ENCODE measurements around the gene MAPT. TPM values are rescaled to one million over a fixed set of nuclear protein-coding genes. Genes with fewer than 3 reads are reported as not detected.
A peak's percentile ranks its signal among the peaks of the same experiment; 100 is the strongest.

The MAPT gene
- total RNA-seq, 4 donors from 2014 or later = 1.7 to 2.3 (median 1.8) TPM

DNA sequence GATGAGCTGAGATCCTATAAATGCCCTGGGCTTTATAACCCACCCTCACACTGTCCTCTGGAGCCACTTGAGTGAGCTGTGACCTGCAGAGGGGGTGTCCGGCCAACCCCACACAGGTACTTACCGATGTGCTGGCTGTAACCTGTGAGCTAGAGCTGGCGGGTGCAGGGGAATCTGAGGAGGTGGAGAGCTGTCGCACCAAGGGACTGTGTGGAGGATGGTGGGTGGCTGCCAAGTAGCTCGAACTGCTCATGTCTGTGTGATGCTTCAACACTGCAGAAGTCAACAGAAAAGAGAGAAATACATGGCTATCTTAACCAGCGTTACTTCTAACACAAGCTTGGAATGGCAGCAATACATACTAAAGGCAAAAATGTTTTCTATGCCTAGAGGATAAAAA is 144.1 kb downstream of the MAPT start:
- Histone ChIP-seq H3K36me3 (peaks cover 0 to 69% (median 31%) of the 10 kb centered on the region in 4 donors), H3K4me3 (no peak overlapping the region), H3K4me1 (peaks cover 0 to 16% (median 12%) of the 10 kb centered on the region in 4 donors), H3K27me3 (no peaks in the 10 kb centered on the region), H3K27ac (no peak overlapping the region), H3K9me3 (no peaks in the 10 kb centered on the region)
- 95 to 97% methylated on average over 5 to 6 of the region's 6 CpGs for WGBS, 2 donors (ENCODE audit: low coverage in 1 of 2)
- intact Hi-C loops (cut with DNase I; ENCODE audit: low total_unique reads) = no loop called here
- in situ Hi-C loops (cut with MboI; ENCODE audit: low pct_ligation_motif_present in 1 of 4, low pct_unique_long_range_greater_than_20kb in 1 of 4, low sequenced_read_pairs in 3 of 4) = loop anchor here in 1 of 4 donors (25.0 kb wide), 1 partner anchor 174 kb away; no protein-coding TSS in a partner anchor
- no peak for TF ChIP-seq POLR2A (IDR thresholded peaks at IDR 0.05)
- no peak for TF ChIP-seq POLR2AphosphoS5 (IDR thresholded peaks at IDR 0.05)
- TF ChIP-seq, protein P1, sequence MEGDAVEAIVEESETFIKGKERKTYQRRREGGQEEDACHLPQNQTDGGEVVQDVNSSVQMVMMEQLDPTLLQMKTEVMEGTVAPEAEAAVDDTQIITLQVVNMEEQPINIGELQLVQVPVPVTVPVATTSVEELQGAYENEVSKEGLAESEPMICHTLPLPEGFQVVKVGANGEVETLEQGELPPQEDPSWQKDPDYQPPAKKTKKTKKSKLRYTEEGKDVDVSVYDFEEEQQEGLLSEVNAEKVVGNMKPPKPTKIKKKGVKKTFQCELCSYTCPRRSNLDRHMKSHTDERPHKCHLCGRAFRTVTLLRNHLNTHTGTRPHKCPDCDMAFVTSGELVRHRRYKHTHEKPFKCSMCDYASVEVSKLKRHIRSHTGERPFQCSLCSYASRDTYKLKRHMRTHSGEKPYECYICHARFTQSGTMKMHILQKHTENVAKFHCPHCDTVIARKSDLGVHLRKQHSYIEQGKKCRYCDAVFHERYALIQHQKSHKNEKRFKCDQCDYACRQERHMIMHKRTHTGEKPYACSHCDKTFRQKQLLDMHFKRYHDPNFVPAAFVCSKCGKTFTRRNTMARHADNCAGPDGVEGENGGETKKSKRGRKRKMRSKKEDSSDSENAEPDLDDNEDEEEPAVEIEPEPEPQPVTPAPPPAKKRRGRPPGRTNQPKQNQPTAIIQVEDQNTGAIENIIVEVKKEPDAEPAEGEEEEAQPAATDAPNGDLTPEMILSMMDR (IDR thresholded peaks at IDR 0.05) = no peak
- TF ChIP-seq EP300 (IDR thresholded peaks at IDR 0.05; ENCODE audit: low read depth) = no peak
- DNase-seq = no peak

DNA sequence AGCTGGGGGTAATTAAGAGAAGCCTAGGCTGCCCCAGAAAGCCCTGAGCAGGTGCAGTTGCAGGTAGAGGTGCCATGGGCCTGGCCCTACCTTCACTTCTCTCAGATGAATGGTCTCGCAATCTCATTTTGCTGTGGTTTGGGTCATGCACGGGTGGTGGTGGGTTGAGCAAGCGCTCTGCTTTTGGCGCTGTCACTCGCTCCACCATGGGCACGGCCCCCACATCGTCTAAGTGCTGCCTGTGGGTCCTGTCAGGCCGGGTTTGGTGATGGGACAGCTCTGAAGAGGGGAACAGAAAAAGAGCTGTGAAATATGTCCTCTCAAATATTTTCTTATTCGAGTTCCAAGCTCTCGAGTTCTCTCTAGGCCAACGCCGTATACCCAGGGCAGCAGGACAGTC is 144.6 kb downstream of the MAPT start:
- peaks cover 0 to 64% (median 28%) of the 10 kb centered on the region in 4 donors for H3K36me3 ChIP-seq
- TF ChIP-seq EP300 (IDR thresholded peaks at IDR 0.05; ENCODE audit: low read depth) = no peak
- TF ChIP-seq, protein P1 (IDR thresholded peaks at IDR 0.05) = no peak
- TF ChIP-seq POLR2AphosphoS5 (IDR thresholded peaks at IDR 0.05) = no peak
- no peak for TF ChIP-seq POLR2A (IDR thresholded peaks at IDR 0.05)
- H3K27me3 ChIP-seq = no peaks in the 10 kb centered on the region
- in situ Hi-C loops (cut with MboI; ENCODE audit: low pct_ligation_motif_present in 1 of 4, low pct_unique_long_range_greater_than_20kb in 1 of 4, low sequenced_read_pairs in 3 of 4) = loop anchor here in 1 of 4 donors (25.0 kb wide), 1 partner anchor 173 kb away; no protein-coding TSS in a partner anchor
- intact Hi-C loops (cut with DNase I; ENCODE audit: low total_unique reads) = no loop called here
- peaks cover 0 to 21% (median 17%) of the 10 kb centered on the region in 4 donors for H3K4me1 ChIP-seq
- no peak overlapping the region for H3K27ac ChIP-seq
- DNase-seq = no peak
- 91 to 95% methylated on average over 4 to 12 of the region's 12 CpGs for WGBS, 2 donors (ENCODE audit: low coverage in 1 of 2)
- no peaks in the 10 kb centered on the region for H3K9me3 ChIP-seq
- no peak overlapping the region for H3K4me3 ChIP-seq

DNA sequence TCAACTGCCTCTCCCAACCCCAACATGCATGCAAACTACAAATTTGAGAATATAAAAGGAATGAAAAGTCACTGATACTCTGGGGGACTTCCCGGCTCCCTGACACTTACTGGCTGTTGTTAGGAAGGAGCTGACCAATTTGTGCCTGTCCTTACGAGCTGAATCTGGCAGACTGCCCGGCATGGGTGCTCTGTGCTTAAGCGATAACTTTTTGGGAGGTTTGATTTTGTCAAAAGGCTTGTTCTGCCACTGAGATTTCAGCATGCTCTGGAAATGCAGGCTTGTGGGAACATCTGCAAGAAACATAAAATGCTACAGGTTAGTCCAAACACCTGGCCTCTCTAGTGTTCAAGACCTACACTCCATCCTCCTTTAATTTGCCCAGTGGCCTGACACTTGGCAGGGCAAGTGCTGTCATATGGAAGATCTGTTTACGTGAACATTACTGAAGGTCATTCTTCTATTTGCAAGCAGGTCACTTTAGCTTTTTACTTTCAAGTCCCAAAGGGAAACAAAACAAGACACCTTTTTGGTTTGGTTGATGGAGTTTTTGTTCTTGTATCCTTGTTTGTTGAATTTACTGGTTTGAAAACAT is 145.3 kb downstream of the MAPT start:
- WGBS, 2 donors (ENCODE audit: low coverage in 1 of 2) = 63 to 69% methylated on average over 1 to 5 of the region's 5 CpGs
- TF ChIP-seq EP300 (IDR thresholded peaks at IDR 0.05; ENCODE audit: low read depth) (no peak), POLR2AphosphoS5 (IDR thresholded peaks at IDR 0.05) (no peak)
- DNase-seq = no peak
- H3K27me3 ChIP-seq = no peaks in the 10 kb centered on the region
- H3K9me3 ChIP-seq = no peaks in the 10 kb centered on the region
- no peak overlapping the region for H3K27ac ChIP-seq
- H3K4me3 ChIP-seq = no peak overlapping the region
- H3K36me3 ChIP-seq = peaks cover 0 to 56% (median 24%) of the 10 kb centered on the region in 4 donors
- intact Hi-C loops (cut with DNase I; ENCODE audit: low total_unique reads) = loop anchor here (5.0 kb wide), 1 partner anchor 173 kb away; no protein-coding TSS in a partner anchor
- peaks cover 0 to 29% (median 23%) of the 10 kb centered on the region in 4 donors for H3K4me1 ChIP-seq
- in situ Hi-C loops (cut with MboI; ENCODE audit: low pct_ligation_motif_present in 1 of 4, low pct_unique_long_range_greater_than_20kb in 1 of 4, low sequenced_read_pairs in 3 of 4) = loop anchor here in 3 of 4 donors (5.0 to 25.0 kb wide), 3 partner anchors 145 to 173 kb away; no protein-coding TSS in a partner anchor

DNA sequence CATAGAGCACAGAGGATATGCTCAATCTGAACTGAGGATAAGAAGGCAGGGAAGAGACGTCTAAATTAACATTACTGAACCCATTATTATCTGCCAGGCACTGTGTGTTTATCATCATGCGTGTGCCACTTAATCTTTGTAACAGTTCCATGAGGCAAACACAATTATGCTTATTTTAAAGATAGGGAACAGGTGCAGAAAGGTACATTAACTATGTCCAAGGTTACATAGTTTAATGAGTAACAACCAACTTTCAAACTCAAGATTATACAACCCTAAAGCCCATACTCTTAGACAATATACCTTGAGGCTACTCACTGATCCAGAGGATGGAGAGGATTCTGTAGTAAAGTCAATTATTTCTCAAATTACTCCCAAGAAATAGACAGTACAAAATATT is 147.9 kb downstream of the MAPT start:
- in situ Hi-C loops (cut with MboI; ENCODE audit: low pct_ligation_motif_present in 1 of 4, low pct_unique_long_range_greater_than_20kb in 1 of 4, low sequenced_read_pairs in 3 of 4) (loop anchor here in 3 of 4 donors (5.0 to 25.0 kb wide), 3 partner anchors 143 to 170 kb away; no protein-coding TSS in a partner anchor), intact Hi-C loops (cut with DNase I; ENCODE audit: low total_unique reads) (loop anchor here (5.0 kb wide), 1 partner anchor 170 kb away; no protein-coding TSS in a partner anchor)
- Histone ChIP-seq H3K4me3 (no peak overlapping the region), H3K4me1 (peaks cover 0 to 46% (median 33%) of the 10 kb centered on the region in 4 donors), H3K9me3 (no peaks in the 10 kb centered on the region), H3K27me3 (no peaks in the 10 kb centered on the region), H3K27ac (peak overlapping the region in 2 of 4 donors; percentile 56 to 73), H3K36me3 (peaks cover 0 to 33% (median 12%) of the 10 kb centered on the region in 4 donors)
- TF ChIP-seq, protein P1 (IDR thresholded peaks at IDR 0.05) = no peak
- TF ChIP-seq POLR2AphosphoS5 (IDR thresholded peaks at IDR 0.05) (no peak), POLR2A (IDR thresholded peaks at IDR 0.05) (no peak), EP300 (IDR thresholded peaks at IDR 0.05; ENCODE audit: low read depth) (no peak)
- WGBS, 2 donors (ENCODE audit: low coverage in 1 of 2) = 45 to 53% methylated on average over 2 of the region's 2 CpGs
- no peak for DNase-seq
